Gastrocnemius medialis (tissue), 4 donors: Measurements from ENCODE around the gene AJM1.

Experiments used
- CTCF ChIP-seq, 5 experiments: fragments of 450-650 bp in 3 of 5; fragments of 200-600 bp in 2 of 5; sonication (generic) in 2 of 5; IDR thresholded peaks in 4 of 5; conservative IDR thresholded peaks in 1 of 5; 1 replicate in 4 of 5; 2 replicates in 1 of 5; pipeline ENCODE4 v1.5.1; 2016 to 2019; ENCODE audit warnings: antibody characterized with exemption in 5 of 5, mild to moderate bottlenecking in 3 of 5, moderate library complexity in 3 of 5
- POLR2A ChIP-seq, 2 donors: fragments of 450-650 bp; IDR thresholded peaks; one replicate each; pipeline ENCODE4 v1.6.1; 2017; ENCODE audit warnings: antibody characterized with exemption in 2 of 2, mild to moderate bottlenecking in 2 of 2, moderate library complexity in 2 of 2

- TF ChIP-seq CTCF (IDR thresholded peaks at IDR 0.05 in 4 of 5, conservative IDR thresholded peaks at IDR 0.05 in 1 of 5) (no peak), POLR2A (IDR thresholded peaks at IDR 0.05) (no peak)
Observed at GRCh38 chr9:136888454-136888853, 46.2 kb downstream of the AJM1 start.
